Measurements from ENCODE around the gene ASCC3. TPM values are rescaled to one million over a fixed set of nuclear protein-coding genes. Genes with fewer than 3 reads are reported as not detected.

ASCC3 gene
- total RNA-seq, 4 donors from 2014 or later: 21.2 to 41.4 (median 28.5) TPM

DNA sequence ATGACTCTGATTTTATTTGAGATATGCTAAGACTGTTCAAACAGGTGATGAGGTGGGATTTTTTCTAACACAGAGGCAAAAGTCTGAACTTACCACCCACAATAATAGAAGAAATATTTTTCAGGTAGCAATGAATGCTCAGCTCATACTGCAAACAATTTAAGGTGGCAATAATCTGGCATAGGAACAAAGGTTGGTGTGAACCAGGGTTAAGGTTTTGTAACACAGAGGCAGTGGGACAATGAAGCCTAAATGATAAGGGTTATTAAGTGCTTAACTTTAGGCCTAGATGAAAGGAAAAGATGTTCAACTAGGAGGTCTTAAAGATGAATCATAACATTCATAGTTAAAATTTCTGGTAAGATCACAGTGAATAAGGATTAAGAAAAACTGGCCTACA lies 4.9 kb downstream of the ASCC3 start:
- H3K27me3 ChIP-seq: no peaks in the 10 kb centered on the region
- peaks cover 0 to 32% (median 3%) of the 10 kb centered on the region in 3 donors for H3K4me1 ChIP-seq
- TF ChIP-seq EP300 (IDR thresholded peaks at IDR 0.05) (no peak), POLR2A (IDR thresholded peaks at IDR 0.05) (no peak), POLR2AphosphoS5 (IDR thresholded peaks at IDR 0.05) (no peak)
- TF ChIP-seq, protein P1, sequence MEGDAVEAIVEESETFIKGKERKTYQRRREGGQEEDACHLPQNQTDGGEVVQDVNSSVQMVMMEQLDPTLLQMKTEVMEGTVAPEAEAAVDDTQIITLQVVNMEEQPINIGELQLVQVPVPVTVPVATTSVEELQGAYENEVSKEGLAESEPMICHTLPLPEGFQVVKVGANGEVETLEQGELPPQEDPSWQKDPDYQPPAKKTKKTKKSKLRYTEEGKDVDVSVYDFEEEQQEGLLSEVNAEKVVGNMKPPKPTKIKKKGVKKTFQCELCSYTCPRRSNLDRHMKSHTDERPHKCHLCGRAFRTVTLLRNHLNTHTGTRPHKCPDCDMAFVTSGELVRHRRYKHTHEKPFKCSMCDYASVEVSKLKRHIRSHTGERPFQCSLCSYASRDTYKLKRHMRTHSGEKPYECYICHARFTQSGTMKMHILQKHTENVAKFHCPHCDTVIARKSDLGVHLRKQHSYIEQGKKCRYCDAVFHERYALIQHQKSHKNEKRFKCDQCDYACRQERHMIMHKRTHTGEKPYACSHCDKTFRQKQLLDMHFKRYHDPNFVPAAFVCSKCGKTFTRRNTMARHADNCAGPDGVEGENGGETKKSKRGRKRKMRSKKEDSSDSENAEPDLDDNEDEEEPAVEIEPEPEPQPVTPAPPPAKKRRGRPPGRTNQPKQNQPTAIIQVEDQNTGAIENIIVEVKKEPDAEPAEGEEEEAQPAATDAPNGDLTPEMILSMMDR (IDR thresholded peaks at IDR 0.05): no peak
- no peaks in the 10 kb centered on the region for H3K9me3 ChIP-seq
- no peak overlapping the region for H3K27ac ChIP-seq
- H3K4me3 ChIP-seq: no peak overlapping the region
- ATAC-seq: no peak
- no peaks in the 10 kb centered on the region for H3K36me3 ChIP-seq

DNA sequence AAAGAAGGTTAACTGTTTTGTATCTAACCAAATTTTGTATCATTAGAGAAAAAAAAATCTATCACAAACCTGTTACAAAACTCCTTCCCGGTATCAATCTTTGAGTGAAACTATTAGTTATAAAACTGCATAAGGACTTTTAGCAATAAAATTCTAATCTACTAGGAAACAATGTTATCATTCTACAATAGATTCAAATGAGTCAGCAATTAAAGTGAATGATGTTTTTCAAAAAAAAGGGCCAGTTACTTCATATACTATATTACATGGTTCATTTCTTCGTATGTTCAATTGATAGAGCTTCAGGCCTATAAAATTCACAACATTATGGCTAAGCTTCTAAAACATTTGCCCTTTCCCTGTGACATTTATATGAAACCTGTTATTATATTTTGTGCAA lies 15.6 kb downstream of the ASCC3 start:
- H3K36me3 ChIP-seq: peaks cover 0 to 58% of the 10 kb centered on the region in 2 donors
- no peak overlapping the region for H3K4me3 ChIP-seq
- TF ChIP-seq EP300 (IDR thresholded peaks at IDR 0.05) (no peak), POLR2A (IDR thresholded peaks at IDR 0.05) (no peak), POLR2AphosphoS5 (IDR thresholded peaks at IDR 0.05) (no peak)
- TF ChIP-seq, protein P1 (IDR thresholded peaks at IDR 0.05): no peak
- H3K27ac ChIP-seq: no peak overlapping the region
- ATAC-seq: no peak
- no peaks in the 10 kb centered on the region for H3K27me3 ChIP-seq
- H3K9me3 ChIP-seq: no peaks in the 10 kb centered on the region
- no peaks in the 10 kb centered on the region for H3K4me1 ChIP-seq
- WGBS, 2 donors (ENCODE audit: low coverage in 1 of 2): 97 to 100% methylated on average over 2 of the region's 2 CpGs

DNA sequence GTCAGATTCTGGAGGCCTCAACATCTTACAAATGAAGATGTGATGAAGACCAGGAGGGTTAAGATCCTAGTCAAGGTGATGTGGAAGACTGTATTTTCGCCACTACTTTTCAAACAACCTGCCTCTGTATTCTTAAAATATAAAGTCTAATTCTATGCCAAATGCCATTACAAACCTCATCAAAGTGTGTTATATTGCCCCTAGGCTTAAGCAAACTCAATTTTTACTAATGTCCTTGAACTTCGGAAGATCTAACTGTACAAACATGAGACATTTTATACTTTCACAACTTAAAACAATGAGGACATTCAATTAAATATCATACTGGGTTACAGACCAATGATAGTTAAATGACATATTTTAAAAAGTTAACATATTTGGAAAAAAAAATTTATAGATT lies 19.1 kb downstream of the ASCC3 start:
- H3K4me1 ChIP-seq: no peaks in the 10 kb centered on the region
- no peak for ATAC-seq
- no peak overlapping the region for H3K27ac ChIP-seq
- H3K9me3 ChIP-seq: no peaks in the 10 kb centered on the region
- WGBS, 2 donors (ENCODE audit: low coverage in 1 of 2): 96% methylated on average over 2 of the region's 2 CpGs
- H3K36me3 ChIP-seq: peaks cover 0 to 64% of the 10 kb centered on the region in 2 donors
- H3K27me3 ChIP-seq: no peaks in the 10 kb centered on the region
- H3K4me3 ChIP-seq: no peak overlapping the region
- TF ChIP-seq POLR2AphosphoS5 (IDR thresholded peaks at IDR 0.05) (no peak), POLR2A (IDR thresholded peaks at IDR 0.05) (no peak), EP300 (IDR thresholded peaks at IDR 0.05) (no peak)
- TF ChIP-seq, protein P1 (IDR thresholded peaks at IDR 0.05): no peak

DNA sequence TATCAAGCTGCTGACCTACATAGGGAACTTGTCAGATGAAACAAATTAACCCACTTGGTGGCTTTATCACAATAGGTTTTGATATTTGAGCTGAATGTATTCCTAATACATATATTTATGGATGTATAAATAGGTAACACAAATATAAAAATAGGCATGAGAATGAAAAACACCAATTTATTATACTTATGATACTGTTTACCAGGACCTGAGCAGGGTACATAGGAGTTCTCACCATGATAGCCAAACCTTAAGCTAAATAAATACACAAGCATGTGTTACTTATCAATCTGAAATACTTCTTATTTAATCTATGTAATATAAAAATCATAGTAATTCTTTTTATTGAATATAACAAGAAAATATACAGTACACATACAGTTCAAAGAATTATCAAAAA lies 25.0 kb downstream of the ASCC3 start:
- TF ChIP-seq EP300 (IDR thresholded peaks at IDR 0.05) (no peak), POLR2AphosphoS5 (IDR thresholded peaks at IDR 0.05) (no peak), POLR2A (IDR thresholded peaks at IDR 0.05) (no peak)
- TF ChIP-seq, protein P1 (IDR thresholded peaks at IDR 0.05): no peak
- no peak for ATAC-seq
- Histone ChIP-seq H3K4me1 (no peaks in the 10 kb centered on the region), H3K27ac (no peak overlapping the region), H3K4me3 (no peak overlapping the region), H3K9me3 (no peaks in the 10 kb centered on the region), H3K36me3 (peaks cover 0 to 32% of the 10 kb centered on the region in 2 donors), H3K27me3 (no peaks in the 10 kb centered on the region)

DNA sequence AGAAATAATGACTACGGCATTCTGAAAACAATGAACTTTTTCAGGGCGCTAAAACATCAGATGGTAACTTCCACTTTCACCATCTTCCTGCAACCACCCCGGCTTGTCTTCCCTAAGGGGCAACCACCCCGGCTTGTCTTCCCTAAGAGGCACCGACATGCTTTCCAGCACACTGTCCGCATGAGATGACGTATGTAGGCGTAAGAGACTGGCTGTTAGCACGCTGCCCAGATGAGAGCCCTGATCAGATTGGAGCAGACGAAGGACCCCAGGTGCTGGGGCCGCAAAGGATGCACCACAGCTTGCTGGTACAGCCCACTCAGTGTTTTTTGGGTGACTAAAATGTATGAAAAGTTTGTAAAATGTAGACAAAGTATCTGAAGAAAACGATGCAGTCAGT lies 29.3 kb downstream of the ASCC3 start:
- H3K4me3 ChIP-seq: no peak overlapping the region
- no peak overlapping the region for H3K27ac ChIP-seq
- no peaks in the 10 kb centered on the region for H3K27me3 ChIP-seq
- H3K4me1 ChIP-seq: no peaks in the 10 kb centered on the region
- TF ChIP-seq POLR2A (IDR thresholded peaks at IDR 0.05) (no peak), POLR2AphosphoS5 (IDR thresholded peaks at IDR 0.05) (no peak), EP300 (IDR thresholded peaks at IDR 0.05) (no peak)
- TF ChIP-seq, protein P1 (IDR thresholded peaks at IDR 0.05): no peak
- 86 to 95% methylated on average over 1 to 12 of the region's 12 CpGs for WGBS, 2 donors (ENCODE audit: low coverage in 1 of 2)
- no peak for ATAC-seq
- peaks cover 0 to 25% of the 10 kb centered on the region in 2 donors for H3K36me3 ChIP-seq
- H3K9me3 ChIP-seq: no peaks in the 10 kb centered on the region
